ENCODE results near the gene COLEC11. TPM values are rescaled to one million over a fixed set of nuclear protein-coding genes. Genes with fewer than 3 reads are reported as not detected.

COLEC11 gene
- total and polyA plus RNA-seq, 2 experiments from 2014 or later = 1.3 to 1.5 TPM

GRCh38 chr2:3667151-3667631 lies 72.3 kb downstream of the COLEC11 start (continued):
- TF ChIP-seq ZNF462 (CRISPR knock-in tag; IDR thresholded peaks at IDR 0.05) = no peak
- TF ChIP-seq ZNF331 (CRISPR knock-in tag; IDR thresholded peaks at IDR 0.05; ENCODE audit: low read depth) = no peak
- TF ChIP-seq POLR2AphosphoS5 (IDR thresholded peaks at IDR 0.05; ENCODE audit: low read depth) = no peak

- ATAC-seq = no peak
- Mint-ChIP-seq H3K27ac (no peak overlapping the region), H3K36me3 (ENCODE audit: low read depth) (peaks cover 7% of the 10 kb centered on the region; the same call in 1 of the 3 replicates), H3K27me3 (ENCODE audit: insufficient read depth, low read depth, poor library complexity) (peaks cover 11% of the 10 kb centered on the region), H3K9me3 (peaks cover 38% of the 10 kb centered on the region), H3K4me1 (no peaks in the 10 kb centered on the region), H3K4me3 (no peak overlapping the region)
- Histone ChIP-seq H3K4me3 (no peak overlapping the region), H3F3A (replicated peaks; ENCODE audit: low read depth) (no peaks in the 10 kb centered on the region), H3K4me2 (no peak overlapping the region), H3K27me3 (ENCODE audit: insufficient read depth) (no peaks in the 10 kb centered on the region), H2AFZ (no peak overlapping the region), H3K27ac (ENCODE audit: low read depth) (no peak overlapping the region), H3K9me2 (ENCODE audit: insufficient read depth) (no peaks in the 10 kb centered on the region; the same call in 1 of the 2 replicates), H4K20me1 (replicated peaks; ENCODE audit: insufficient read depth) (no peaks in the 10 kb centered on the region), H3K4me1 (ENCODE audit: insufficient read depth) (no peaks in the 10 kb centered on the region), H3K36me3 (ENCODE audit: insufficient read depth) (no peaks in the 10 kb centered on the region), H3K79me2 (replicated peaks; ENCODE audit: insufficient read depth) (no peaks in the 10 kb centered on the region)
- no peak for DNase-seq (ENCODE audit: low spot score)
- TF ChIP-seq EZH2phosphoT487 (IDR thresholded peaks at IDR 0.05; ENCODE audit: unreplicated experiment) (no peak), CREB1 (CRISPR knock-in tag; IDR thresholded peaks at IDR 0.05; ENCODE audit: low read depth) (no peak), ETS1 (IDR thresholded peaks at IDR 0.05) (no peak), NANOG (IDR thresholded peaks at IDR 0.05; ENCODE audit: borderline replicate concordance) (no peak), ZNF462 (CRISPR knock-in tag; IDR thresholded peaks at IDR 0.05) (no peak), POLR2AphosphoS5 (IDR thresholded peaks at IDR 0.05; ENCODE audit: low read depth) (no peak)
These were observed 74.7 kb downstream of the COLEC11 start for GRCh38 chr2:3669656-3670055.

All from GM23338 (cell line).